ENCODE measurements around the gene TRHDE.

The TRHDE gene

DNA sequence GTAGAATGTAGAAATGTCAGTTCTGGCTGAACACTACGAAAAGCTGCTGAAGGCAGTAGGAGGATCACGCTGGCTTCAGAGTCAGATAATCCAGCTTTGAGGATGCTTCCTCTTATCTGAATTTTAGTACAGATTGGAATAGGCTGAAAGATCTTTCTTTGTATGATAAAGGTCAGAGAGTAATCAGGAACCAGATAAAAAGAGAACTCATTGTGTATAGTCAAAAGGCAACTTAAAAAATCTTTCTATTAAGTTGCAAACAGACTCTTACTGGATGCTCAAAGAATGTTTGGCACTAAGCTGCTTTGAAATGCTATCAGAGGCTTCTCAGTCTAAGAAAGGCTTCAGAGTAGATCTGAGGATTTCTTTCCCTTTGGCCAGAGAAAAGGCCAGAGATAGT, 21.8 kb upstream of the TRHDE start:
- Histone ChIP-seq H3K9ac (ENCODE audit: low read length) (no peak overlapping the region), H3K4me1 (ENCODE audit: insufficient read depth, low read length, severe bottlenecking) (no peaks in the 10 kb centered on the region), H3K4me3 (ENCODE audit: low read depth, low read length, poor library complexity, severe bottlenecking) (no peak overlapping the region), H4K20me1 (ENCODE audit: insufficient read depth, low read length) (no peaks in the 10 kb centered on the region), H3K9me3 (ENCODE audit: low read length) (no peaks in the 10 kb centered on the region), H3F3A (ENCODE audit: insufficient read depth, low read length) (no peaks in the 10 kb centered on the region), H2AFZ (ENCODE audit: low read length) (no peak overlapping the region), H3K36me3 (ENCODE audit: insufficient read depth, low read length) (no peaks in the 10 kb centered on the region), H3K27me3 (ENCODE audit: insufficient read depth, low read length) (no peaks in the 10 kb centered on the region), H3K9me2 (ENCODE audit: low read depth, low read length) (no peaks in the 10 kb centered on the region), H3K27ac (ENCODE audit: low read depth, low read length, poor library complexity, severe bottlenecking) (no peak overlapping the region), H3K79me2 (ENCODE audit: insufficient read depth, low read length) (no peaks in the 10 kb centered on the region), H3K4me2 (ENCODE audit: low read length) (no peak overlapping the region)
- TF ChIP-seq, protein P1, sequence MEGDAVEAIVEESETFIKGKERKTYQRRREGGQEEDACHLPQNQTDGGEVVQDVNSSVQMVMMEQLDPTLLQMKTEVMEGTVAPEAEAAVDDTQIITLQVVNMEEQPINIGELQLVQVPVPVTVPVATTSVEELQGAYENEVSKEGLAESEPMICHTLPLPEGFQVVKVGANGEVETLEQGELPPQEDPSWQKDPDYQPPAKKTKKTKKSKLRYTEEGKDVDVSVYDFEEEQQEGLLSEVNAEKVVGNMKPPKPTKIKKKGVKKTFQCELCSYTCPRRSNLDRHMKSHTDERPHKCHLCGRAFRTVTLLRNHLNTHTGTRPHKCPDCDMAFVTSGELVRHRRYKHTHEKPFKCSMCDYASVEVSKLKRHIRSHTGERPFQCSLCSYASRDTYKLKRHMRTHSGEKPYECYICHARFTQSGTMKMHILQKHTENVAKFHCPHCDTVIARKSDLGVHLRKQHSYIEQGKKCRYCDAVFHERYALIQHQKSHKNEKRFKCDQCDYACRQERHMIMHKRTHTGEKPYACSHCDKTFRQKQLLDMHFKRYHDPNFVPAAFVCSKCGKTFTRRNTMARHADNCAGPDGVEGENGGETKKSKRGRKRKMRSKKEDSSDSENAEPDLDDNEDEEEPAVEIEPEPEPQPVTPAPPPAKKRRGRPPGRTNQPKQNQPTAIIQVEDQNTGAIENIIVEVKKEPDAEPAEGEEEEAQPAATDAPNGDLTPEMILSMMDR (IDR thresholded peaks at IDR 0.05; ENCODE audit: low read length): no peak
- TF ChIP-seq EZH2 (IDR thresholded peaks at IDR 0.05; ENCODE audit: borderline replicate concordance, low read length): no peak

DNA sequence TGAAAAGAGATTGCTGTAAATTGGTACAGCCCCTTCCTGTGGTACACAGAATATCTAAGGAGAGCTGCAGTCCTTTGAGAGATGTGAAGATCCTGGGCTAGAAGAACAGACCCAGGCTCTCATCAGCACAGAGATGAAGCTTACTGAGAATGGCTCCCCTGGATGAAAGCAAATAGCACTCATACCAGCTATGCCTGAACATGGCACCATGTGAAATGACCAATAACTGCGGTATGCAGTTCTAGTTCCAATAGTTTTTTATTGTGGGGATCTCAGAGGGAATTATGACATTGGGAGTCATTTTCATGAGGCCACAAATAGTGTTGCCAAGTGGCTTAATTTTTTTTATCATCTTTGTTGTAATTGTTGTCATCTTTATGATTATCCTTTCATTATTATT, 15.4 kb upstream of the TRHDE start:
- H2AFZ ChIP-seq (ENCODE audit: low read length): no peak overlapping the region
- TF ChIP-seq, protein P1 (IDR thresholded peaks at IDR 0.05; ENCODE audit: low read length): no peak
- TF ChIP-seq EZH2 (IDR thresholded peaks at IDR 0.05; ENCODE audit: borderline replicate concordance, low read length): no peak
- H3K4me3 ChIP-seq (ENCODE audit: low read depth, low read length, poor library complexity, severe bottlenecking): no peak overlapping the region
- H3K9me2 ChIP-seq (ENCODE audit: low read depth, low read length): no peaks in the 10 kb centered on the region
- no peaks in the 10 kb centered on the region for H3F3A ChIP-seq (ENCODE audit: insufficient read depth, low read length)
- no peaks in the 10 kb centered on the region for H3K79me2 ChIP-seq (ENCODE audit: insufficient read depth, low read length)
- H3K4me2 ChIP-seq (ENCODE audit: low read length): no peak overlapping the region
- no peak overlapping the region for H3K27ac ChIP-seq (ENCODE audit: low read depth, low read length, poor library complexity, severe bottlenecking)
- no peaks in the 10 kb centered on the region for H3K4me1 ChIP-seq (ENCODE audit: insufficient read depth, low read length, severe bottlenecking)
- no peaks in the 10 kb centered on the region for H3K9me3 ChIP-seq (ENCODE audit: low read length)
- no peaks in the 10 kb centered on the region for H3K36me3 ChIP-seq (ENCODE audit: insufficient read depth, low read length)
- H4K20me1 ChIP-seq (ENCODE audit: insufficient read depth, low read length): no peaks in the 10 kb centered on the region
- H3K27me3 ChIP-seq (ENCODE audit: insufficient read depth, low read length): no peaks in the 10 kb centered on the region
- H3K9ac ChIP-seq (ENCODE audit: low read length): no peak overlapping the region

DNA sequence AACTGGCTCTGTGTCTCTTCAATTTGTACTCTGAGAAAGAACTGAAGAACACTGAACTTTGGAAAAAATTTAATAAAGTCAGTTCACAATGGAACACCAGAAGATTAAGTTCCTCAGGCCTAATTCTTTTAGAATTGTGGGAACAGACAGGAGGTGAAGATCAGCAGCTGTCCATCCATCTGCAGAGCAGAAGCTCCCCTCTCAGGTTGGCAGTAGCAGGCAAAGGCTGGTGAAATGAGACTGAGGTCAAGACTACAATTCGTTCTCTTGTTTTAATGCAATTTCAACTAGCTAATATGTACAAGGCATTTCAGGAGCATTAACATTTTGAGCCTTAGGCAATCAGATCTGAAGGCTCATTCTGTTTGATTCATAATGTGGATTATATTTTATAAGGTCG, 10.3 kb upstream of the TRHDE start:
- H4K20me1 ChIP-seq (ENCODE audit: insufficient read depth, low read length): no peaks in the 10 kb centered on the region
- no peaks in the 10 kb centered on the region for H3K9me2 ChIP-seq (ENCODE audit: low read depth, low read length)
- no peak overlapping the region for H3K27ac ChIP-seq (ENCODE audit: low read depth, low read length, poor library complexity, severe bottlenecking)
- no peaks in the 10 kb centered on the region for H3K9me3 ChIP-seq (ENCODE audit: low read length)
- H3K79me2 ChIP-seq (ENCODE audit: insufficient read depth, low read length): no peaks in the 10 kb centered on the region
- H3K27me3 ChIP-seq (ENCODE audit: insufficient read depth, low read length): no peaks in the 10 kb centered on the region
- no peaks in the 10 kb centered on the region for H3K36me3 ChIP-seq (ENCODE audit: insufficient read depth, low read length)
- no peak overlapping the region for H3K9ac ChIP-seq (ENCODE audit: low read length)
- TF ChIP-seq, protein P1 (IDR thresholded peaks at IDR 0.05; ENCODE audit: low read length): no peak
- TF ChIP-seq EZH2 (IDR thresholded peaks at IDR 0.05; ENCODE audit: borderline replicate concordance, low read length): no peak
- H3K4me3 ChIP-seq (ENCODE audit: low read depth, low read length, poor library complexity, severe bottlenecking): no peak overlapping the region
- H3F3A ChIP-seq (ENCODE audit: insufficient read depth, low read length): no peaks in the 10 kb centered on the region
- no peak overlapping the region for H2AFZ ChIP-seq (ENCODE audit: low read length)
- H3K4me2 ChIP-seq (ENCODE audit: low read length): no peak overlapping the region
- H3K4me1 ChIP-seq (ENCODE audit: insufficient read depth, low read length, severe bottlenecking): no peaks in the 10 kb centered on the region

Measured in OCI-LY1 (cell line).